Kidney tubule cell (primary cell): ENCODE data around the gene PNMA3.
"Not testable (repeated sequence)": the region's sequence is repeated elsewhere in the genome, so short reads cannot be mapped to it uniquely, and the experiment has no call there.

ENCODE experiments used
- DNase-seq: peaks from one replicate; pipeline ENCODE4 v3.0.0-alpha.2; 2018; ENCODE audit warnings: low spot score

The PNMA3 gene

GRCh38 chrX:153074262-153074899 lies 18.1 kb downstream of the PNMA3 start:
- no peak for DNase-seq

GRCh38 chrX:153074935-153075334 lies 18.7 kb downstream of the PNMA3 start:
- DNase-seq, result no peak

- DNase-seq, result no peak
Measured at GRCh38 chrX:153075366-153075765, 19.1 kb downstream of the PNMA3 start.

- DNase-seq, result not testable (repeated sequence)
Measured at GRCh38 chrX:153077437-153078135, 21.3 kb downstream of the PNMA3 start.

- not testable (repeated sequence) for DNase-seq
Measured at GRCh38 chrX:153083238-153083923, 27.1 kb downstream of the PNMA3 start.

GRCh38 chrX:153102418-153102817 lies 46.1 kb downstream of the PNMA3 start:
- no peak for DNase-seq

- DNase-seq, result not testable (repeated sequence)
Measured at GRCh38 chrX:153104959-153105358, 48.7 kb downstream of the PNMA3 start.

- not testable (repeated sequence) for DNase-seq
Measured at GRCh38 chrX:153106092-153106801, 50.0 kb downstream of the PNMA3 start.
